ENCODE results near the gene KDM3B.
"Not testable (repeated sequence)": the region's sequence is repeated elsewhere in the genome, so short reads cannot be mapped to it uniquely, and the experiment has no call there.

KDM3B gene, protein sequence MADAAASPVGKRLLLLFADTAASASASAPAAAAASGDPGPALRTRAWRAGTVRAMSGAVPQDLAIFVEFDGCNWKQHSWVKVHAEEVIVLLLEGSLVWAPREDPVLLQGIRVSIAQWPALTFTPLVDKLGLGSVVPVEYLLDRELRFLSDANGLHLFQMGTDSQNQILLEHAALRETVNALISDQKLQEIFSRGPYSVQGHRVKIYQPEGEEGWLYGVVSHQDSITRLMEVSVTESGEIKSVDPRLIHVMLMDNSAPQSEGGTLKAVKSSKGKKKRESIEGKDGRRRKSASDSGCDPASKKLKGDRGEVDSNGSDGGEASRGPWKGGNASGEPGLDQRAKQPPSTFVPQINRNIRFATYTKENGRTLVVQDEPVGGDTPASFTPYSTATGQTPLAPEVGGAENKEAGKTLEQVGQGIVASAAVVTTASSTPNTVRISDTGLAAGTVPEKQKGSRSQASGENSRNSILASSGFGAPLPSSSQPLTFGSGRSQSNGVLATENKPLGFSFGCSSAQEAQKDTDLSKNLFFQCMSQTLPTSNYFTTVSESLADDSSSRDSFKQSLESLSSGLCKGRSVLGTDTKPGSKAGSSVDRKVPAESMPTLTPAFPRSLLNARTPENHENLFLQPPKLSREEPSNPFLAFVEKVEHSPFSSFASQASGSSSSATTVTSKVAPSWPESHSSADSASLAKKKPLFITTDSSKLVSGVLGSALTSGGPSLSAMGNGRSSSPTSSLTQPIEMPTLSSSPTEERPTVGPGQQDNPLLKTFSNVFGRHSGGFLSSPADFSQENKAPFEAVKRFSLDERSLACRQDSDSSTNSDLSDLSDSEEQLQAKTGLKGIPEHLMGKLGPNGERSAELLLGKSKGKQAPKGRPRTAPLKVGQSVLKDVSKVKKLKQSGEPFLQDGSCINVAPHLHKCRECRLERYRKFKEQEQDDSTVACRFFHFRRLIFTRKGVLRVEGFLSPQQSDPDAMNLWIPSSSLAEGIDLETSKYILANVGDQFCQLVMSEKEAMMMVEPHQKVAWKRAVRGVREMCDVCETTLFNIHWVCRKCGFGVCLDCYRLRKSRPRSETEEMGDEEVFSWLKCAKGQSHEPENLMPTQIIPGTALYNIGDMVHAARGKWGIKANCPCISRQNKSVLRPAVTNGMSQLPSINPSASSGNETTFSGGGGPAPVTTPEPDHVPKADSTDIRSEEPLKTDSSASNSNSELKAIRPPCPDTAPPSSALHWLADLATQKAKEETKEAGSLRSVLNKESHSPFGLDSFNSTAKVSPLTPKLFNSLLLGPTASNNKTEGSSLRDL (N-terminal part only)

DNA sequence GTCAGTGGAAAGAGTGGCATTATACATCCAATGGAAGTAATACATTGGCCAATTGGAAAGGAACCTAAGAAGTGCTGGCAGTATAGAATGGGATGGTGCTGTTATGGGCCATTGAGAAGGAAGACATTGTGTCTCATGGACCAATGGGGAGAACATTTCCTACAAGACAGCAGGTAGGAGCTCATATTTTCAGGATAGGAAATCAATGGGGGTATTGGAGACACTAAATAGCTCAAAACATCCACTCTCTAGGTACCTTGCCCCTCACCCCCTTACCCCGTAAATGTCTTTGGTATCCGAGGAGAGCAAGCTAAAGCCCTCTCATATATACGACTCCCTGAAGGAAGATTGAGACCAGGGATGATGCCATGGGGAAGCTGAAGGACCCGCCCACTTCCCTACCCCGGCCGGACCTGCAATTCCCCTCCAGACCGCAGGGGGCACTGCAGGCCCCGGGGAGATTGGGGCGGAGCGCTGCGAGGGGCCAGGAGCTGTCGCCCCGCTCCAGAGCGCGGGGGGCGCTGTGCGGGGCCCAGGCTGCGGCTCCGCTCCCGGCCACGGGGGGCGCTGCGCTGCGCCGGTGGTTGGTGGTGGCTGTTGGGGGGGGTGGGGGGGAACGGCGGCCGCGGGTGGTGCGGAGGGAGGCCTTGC is at the start of gene KDM3B:
KDM3B (plus strand) TSS at position 615 of the 651 bp plus-strand sequence. CDS start 111 bp downstream, outside the sequence.
- H3K4me1 ChIP-seq (ENCODE audit: insufficient read depth, low read length), result peaks cover 14% of the 10 kb centered on the region
- peaks cover 28% of the 10 kb centered on the region for H3K36me3 ChIP-seq (ENCODE audit: insufficient read depth, low read length)
- H2AFZ ChIP-seq (ENCODE audit: low read depth, low read length), result peak within 1 kb of the TSS; percentile 84
- peak within 1 kb of the TSS; percentile 75 for H3K4me3 ChIP-seq (ENCODE audit: low read length)
- no peaks in the 10 kb centered on the region for H3K9me3 ChIP-seq (ENCODE audit: low read length)
- no peaks in the 10 kb centered on the region for H3K27me3 ChIP-seq (ENCODE audit: insufficient read depth, low read length)

DNA sequence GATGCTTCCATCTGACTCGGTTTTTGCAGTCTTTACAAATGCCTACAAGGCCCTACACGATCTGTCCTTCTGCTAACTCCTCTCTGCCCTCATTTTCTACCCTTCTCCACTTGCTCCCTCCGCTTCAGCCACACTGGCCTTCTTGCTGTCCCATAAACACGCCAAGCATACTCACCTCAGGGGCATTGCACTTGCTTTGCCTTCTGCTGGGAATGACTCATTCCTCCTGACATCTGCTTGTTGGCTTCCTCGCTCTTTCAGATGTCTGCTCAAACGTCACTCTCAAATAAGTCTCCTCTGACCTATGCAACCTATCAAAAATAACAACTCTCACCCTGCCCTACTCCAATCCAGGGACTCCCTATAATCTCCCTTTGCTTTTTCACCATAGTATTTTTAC is 49.1 kb upstream of the KDM3B start:
- H3K27me3 ChIP-seq (ENCODE audit: insufficient read depth, low read length), result no peaks in the 10 kb centered on the region
- peaks cover 3% of the 10 kb centered on the region for H3K36me3 ChIP-seq (ENCODE audit: insufficient read depth, low read length)

DNA sequence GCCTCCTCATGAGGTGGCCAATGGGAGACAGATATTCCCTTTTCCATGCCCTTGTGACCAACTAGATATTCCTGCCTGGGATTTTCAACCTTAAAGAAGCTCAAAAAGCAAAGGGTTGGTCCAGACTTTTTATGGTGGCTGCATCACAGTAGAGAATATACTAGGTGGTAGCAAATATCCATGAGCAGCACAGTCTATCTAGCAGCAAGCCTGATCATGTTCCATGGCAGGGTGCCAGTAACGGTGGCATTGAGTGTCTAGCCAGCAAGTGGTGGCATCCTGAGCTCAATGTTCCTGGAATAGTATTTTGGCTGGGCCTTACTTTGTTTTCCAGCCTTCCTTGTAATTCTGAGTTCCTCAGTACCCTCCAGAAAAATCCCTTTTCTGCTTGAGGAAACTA is 46.7 kb upstream of the KDM3B start:
- Histone ChIP-seq H3K36me3 (ENCODE audit: insufficient read depth, low read length) (peaks cover 14% of the 10 kb centered on the region), H3K4me3 (ENCODE audit: low read length) (no peak overlapping the region), H2AFZ (ENCODE audit: low read depth, low read length) (no peak overlapping the region), H3K27me3 (ENCODE audit: insufficient read depth, low read length) (no peaks in the 10 kb centered on the region), H3K4me1 (ENCODE audit: insufficient read depth, low read length) (no peaks in the 10 kb centered on the region), H3K9me3 (ENCODE audit: low read length) (no peaks in the 10 kb centered on the region)

More for the DNA sequence above, 49.1 kb upstream of the KDM3B start:
- Histone ChIP-seq H2AFZ (ENCODE audit: low read depth, low read length) (no peak overlapping the region), H3K9me3 (ENCODE audit: low read length) (peaks cover 3% of the 10 kb centered on the region), H3K4me1 (ENCODE audit: insufficient read depth, low read length) (no peaks in the 10 kb centered on the region), H3K4me3 (ENCODE audit: low read length) (no peak overlapping the region)

DNA sequence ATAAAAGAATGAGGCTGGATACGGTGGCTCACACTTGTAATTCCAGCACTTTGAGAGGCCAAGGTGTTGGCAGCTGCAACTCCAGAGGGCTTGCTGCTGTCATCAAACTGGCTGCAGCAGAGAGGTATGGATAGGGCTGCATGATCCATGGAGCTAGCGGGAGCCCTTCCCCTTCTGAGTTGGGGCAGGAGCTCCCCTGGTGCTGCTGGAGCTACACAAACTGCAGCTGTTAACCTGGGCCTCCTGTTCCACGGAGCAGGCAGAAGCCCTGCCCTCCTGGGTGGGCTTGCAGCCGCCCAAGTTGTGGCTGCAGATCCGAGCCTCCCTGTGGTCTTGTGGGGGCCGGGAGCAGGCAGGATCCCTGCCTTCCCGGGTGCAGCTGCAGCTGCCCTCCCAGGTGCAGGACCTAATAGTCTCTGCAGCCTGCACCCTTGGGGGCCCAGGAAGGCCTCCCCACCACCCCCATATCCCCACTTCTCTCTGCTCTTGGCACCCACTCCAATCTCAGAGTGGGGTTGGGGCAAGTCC is 36.7 kb upstream of the KDM3B start:
- Histone ChIP-seq H3K27me3 (ENCODE audit: insufficient read depth, low read length) (no peaks in the 10 kb centered on the region), H3K36me3 (ENCODE audit: insufficient read depth, low read length) (peaks cover 45% of the 10 kb centered on the region), H3K4me3 (ENCODE audit: low read length) (no peak overlapping the region)

DNA sequence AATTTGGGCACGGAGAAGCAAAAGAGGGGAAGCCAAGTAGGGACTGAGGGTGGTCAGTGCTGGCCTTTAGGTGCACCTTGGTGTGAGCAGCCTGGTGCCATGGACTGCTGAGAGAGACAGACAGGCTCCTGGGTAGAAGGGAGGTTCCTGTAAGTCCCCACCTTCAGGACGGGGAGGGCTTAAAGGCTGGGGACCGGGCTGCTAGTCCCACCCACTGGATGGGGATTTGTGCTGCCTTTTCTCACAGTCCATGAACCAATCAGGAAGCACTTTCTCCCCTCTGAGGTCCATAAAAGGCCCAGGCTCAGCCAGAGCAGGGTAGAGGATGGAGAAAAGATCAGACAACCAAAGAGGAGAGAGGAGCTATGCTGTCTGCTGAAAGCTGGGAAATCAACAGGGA is 36.1 kb upstream of the KDM3B start:
- Histone ChIP-seq H3K36me3 (ENCODE audit: insufficient read depth, low read length) (peaks cover 45% of the 10 kb centered on the region), H3K27me3 (ENCODE audit: insufficient read depth, low read length) (no peaks in the 10 kb centered on the region), H2AFZ (ENCODE audit: low read depth, low read length) (no peak overlapping the region), H3K4me1 (ENCODE audit: insufficient read depth, low read length) (no peaks in the 10 kb centered on the region), H3K4me3 (ENCODE audit: low read length) (no peak overlapping the region), H3K9me3 (ENCODE audit: low read length) (no peaks in the 10 kb centered on the region)

More for the DNA sequence above, 36.7 kb upstream of the KDM3B start:
- H2AFZ ChIP-seq (ENCODE audit: low read depth, low read length), result no peak overlapping the region
- no peaks in the 10 kb centered on the region for H3K4me1 ChIP-seq (ENCODE audit: insufficient read depth, low read length)
- no peaks in the 10 kb centered on the region for H3K9me3 ChIP-seq (ENCODE audit: low read length)

DNA sequence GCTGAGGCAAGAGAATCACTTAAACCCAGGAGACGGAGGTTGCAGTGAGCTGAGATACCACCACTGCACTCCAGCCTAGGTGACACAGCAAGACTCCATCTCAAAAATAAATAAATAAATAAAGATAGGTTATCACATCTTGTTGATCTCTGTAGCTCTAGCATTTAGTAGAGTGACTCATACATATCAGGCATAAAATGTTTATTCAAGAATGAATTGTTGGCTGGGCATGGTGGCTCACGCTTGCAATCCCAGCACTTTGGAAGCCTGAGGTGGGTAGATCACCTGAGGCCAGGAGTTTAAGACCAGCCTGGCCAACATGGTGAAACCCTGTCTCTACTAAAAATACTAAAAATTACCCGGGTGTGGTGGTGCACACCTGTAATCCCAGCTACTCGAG is 34.3 kb upstream of the KDM3B start:
- H3K27me3 ChIP-seq (ENCODE audit: insufficient read depth, low read length); H3K4me1 ChIP-seq (ENCODE audit: insufficient read depth, low read length); H3K4me3 ChIP-seq (ENCODE audit: low read length); H3K9me3 ChIP-seq (ENCODE audit: low read length); H2AFZ ChIP-seq (ENCODE audit: low read depth, low read length): not testable (repeated sequence)
- peaks cover 38% of the 10 kb centered on the region for H3K36me3 ChIP-seq (ENCODE audit: insufficient read depth, low read length)

DNA sequence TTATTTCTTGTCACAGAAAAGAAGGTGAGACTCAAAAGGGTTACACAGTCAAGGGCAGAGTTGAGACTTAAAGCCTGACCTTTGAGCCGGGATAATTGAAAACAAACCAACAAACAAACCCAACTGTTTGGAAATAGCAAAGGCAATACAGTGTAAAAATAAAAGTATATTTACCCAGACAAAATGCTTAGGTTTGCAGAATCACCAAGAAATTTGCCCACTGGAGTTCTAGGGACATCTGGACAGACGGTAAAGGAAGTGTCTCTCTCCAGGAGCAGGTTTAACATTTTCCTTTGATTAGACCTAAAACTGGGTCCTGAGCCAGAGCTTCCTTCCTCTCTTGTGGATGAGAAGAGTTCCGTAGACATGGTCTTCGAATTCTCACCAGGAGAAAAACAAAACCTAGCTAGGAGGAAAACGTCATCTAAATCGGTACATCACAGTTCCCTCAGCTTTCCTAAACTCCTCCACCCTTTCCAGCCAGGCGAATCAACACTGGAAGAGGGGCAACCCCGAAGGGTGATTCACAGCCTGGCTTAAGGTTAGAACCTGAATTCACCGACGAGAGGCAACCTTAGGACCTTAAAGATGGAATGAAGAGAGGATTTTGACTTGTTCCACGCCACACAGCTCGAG is 21.6 kb upstream of the KDM3B start:
- H3K27me3 ChIP-seq (ENCODE audit: insufficient read depth, low read length), result no peaks in the 10 kb centered on the region
- peaks cover 6% of the 10 kb centered on the region for H3K36me3 ChIP-seq (ENCODE audit: insufficient read depth, low read length)
- H3K4me3 ChIP-seq (ENCODE audit: low read length), result peak overlapping the region; percentile 72
- peaks cover 10% of the 10 kb centered on the region for H3K4me1 ChIP-seq (ENCODE audit: insufficient read depth, low read length)
- peak overlapping the region; percentile 66 for H2AFZ ChIP-seq (ENCODE audit: low read depth, low read length)
- H3K9me3 ChIP-seq (ENCODE audit: low read length), result no peaks in the 10 kb centered on the region

DNA sequence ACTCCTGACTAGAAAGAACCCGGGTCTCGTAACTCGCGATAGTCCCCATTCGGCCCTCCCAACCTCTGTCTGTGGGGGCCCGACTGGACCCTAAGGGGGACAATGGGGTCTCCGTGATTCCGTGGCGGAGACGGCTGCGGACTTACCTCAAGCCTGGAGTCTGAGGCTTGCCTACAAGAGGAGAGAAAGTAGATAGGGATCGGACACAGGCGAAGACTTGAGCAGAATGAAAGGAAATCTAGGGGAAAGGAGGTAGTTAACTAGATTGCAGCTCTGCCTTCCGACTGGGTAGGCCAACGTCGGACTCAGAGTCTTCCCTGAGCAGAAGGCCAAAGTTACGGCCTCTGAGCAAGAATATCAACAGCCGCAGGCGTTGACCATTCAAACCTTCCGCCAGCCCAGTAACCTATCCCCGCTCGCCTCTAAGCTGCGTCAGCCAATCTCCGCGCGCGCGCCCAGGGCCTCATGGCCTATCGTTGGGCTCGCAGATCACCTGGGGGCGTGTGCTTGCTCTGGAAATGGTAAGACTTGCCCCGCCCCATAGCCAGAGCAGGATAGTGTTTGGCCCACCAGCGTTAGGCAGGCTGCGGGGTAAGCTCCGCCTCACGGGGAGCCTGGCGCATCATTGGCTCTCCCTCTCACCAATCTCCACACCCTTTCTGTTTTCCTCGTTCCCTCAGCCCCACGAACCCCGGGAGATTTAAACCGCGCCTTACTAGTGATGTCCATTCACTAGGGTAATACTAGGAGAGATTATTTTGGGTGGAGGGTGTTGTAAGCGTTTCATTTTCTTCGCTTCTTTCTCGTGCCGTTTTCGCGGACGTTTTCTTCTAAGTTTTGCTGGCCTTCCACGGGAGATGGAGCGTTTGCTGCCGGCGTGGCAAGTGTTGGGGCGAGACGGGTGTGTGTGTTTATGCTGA is 20.8 kb upstream of the KDM3B start, which contains the start of gene CDC25C:
CDC25C (minus strand) TSS at position 356 of the 920 bp plus-strand sequence. CDS start 624 bp downstream, outside the sequence.
- Histone ChIP-seq H3K9me3 (ENCODE audit: low read length) (no peaks in the 10 kb centered on the region), H3K36me3 (ENCODE audit: insufficient read depth, low read length) (peaks cover 3% of the 10 kb centered on the region), H2AFZ (ENCODE audit: low read depth, low read length) (peak within 1 kb of the TSS; percentile 90), H3K4me3 (ENCODE audit: low read length) (peak within 1 kb of the TSS; percentile 72), H3K27me3 (ENCODE audit: insufficient read depth, low read length) (no peaks in the 10 kb centered on the region), H3K4me1 (ENCODE audit: insufficient read depth, low read length) (peaks cover 10% of the 10 kb centered on the region)

DNA sequence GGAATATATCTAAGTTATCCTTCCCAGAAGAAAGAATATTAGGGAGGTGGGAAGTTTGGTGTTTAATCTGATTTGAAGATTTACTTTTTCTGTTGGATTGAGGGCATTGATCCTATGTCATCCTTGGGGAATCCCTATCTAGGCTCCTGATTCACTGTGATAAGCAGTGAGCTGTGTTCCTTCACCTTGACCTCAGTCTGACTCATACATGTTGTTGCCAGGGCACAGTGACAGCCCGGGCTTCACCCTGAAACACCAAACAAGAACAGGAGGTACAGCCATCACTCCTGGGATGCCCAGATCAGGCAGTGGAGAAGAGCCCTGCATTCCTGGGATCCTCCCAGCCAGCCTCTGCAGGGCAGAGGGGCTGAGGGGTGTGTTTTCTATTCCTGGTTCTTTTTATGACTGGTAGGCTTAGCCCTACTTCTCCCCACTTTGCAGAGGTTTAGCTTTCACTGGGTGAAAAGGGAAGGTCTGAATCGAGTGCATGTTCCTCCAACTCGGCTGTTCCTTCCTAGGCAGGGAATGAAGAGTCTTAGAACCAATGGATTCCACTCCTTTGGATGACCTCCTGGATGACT is 17.5 kb upstream of the KDM3B start:
- Histone ChIP-seq H3K27me3 (ENCODE audit: insufficient read depth, low read length) (no peaks in the 10 kb centered on the region), H3K36me3 (ENCODE audit: insufficient read depth, low read length) (peaks cover 2% of the 10 kb centered on the region), H3K4me1 (ENCODE audit: insufficient read depth, low read length) (peaks cover 23% of the 10 kb centered on the region), H3K9me3 (ENCODE audit: low read length) (no peaks in the 10 kb centered on the region), H3K4me3 (ENCODE audit: low read length) (no peak overlapping the region), H2AFZ (ENCODE audit: low read depth, low read length) (no peak overlapping the region)

DNA sequence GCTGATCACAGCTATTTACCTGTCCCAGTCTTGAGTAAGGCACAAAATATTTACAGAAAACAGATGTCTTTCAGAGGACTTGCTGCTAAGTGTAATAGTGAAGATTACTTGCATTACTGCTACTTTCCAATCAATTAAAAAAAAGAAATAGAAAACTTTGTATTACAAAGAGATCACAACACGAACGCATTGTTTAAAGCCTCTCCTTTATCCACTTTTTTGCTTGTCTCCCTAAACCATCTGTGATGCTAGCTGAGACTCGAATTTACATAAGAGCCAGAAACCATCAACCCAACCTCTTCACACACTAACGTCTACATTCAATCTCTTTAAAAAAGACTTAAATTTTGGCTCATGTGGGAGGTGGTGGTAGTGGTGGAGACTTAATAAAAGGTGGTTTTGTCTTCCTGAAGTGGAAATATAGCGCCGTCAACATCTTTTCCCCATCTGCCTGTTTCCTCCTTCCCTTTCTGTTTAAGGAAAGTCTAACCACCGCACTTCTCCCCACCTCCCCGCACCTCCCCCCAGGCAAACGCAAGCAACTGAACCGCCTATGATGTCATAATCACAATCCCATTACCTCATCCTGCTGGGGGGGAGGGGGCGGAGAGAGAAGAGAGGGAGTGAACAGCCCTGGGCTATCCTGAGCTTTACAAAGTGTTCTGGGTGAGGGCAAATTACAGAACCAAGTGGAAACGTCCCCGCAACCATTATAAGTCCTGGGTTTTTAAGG is 15.4 kb upstream of the KDM3B start:
- Histone ChIP-seq H3K9me3 (ENCODE audit: low read length) (no peaks in the 10 kb centered on the region), H2AFZ (ENCODE audit: low read depth, low read length) (peak overlapping the region; percentile 85), H3K4me1 (ENCODE audit: insufficient read depth, low read length) (peaks cover 18% of the 10 kb centered on the region), H3K4me3 (ENCODE audit: low read length) (peak overlapping the region; percentile 97), H3K27me3 (ENCODE audit: insufficient read depth, low read length) (no peaks in the 10 kb centered on the region), H3K36me3 (ENCODE audit: insufficient read depth, low read length) (peaks cover 24% of the 10 kb centered on the region)
